ENCODE results near the gene GRHPR. TPM values are rescaled to one million over a fixed set of nuclear protein-coding genes. Genes with fewer than 3 reads are reported as not detected.

GRHPR gene
- total RNA-seq, 2 donors from 2014 or later, result 129 to 137 TPM

GRCh38 chr9:37453827-37454226, 31.3 kb downstream of the GRHPR start:
- no peak for TF ChIP-seq CTCF (IDR thresholded peaks at IDR 0.05)
- Histone ChIP-seq H3K27ac (no peak overlapping the region), H3K9me3 (peaks cover 0 to 3% of the 10 kb centered on the region in 2 donors), H3K27me3 (no peaks in the 10 kb centered on the region), H3K36me3 (peaks cover 10% of the 10 kb centered on the region), H3K4me3 (no peak overlapping the region), H3K4me1 (peaks cover 0 to 7% of the 10 kb centered on the region in 2 donors)
- DNase-seq (ENCODE audit: low spot score), result no peak

- Histone ChIP-seq H3K36me3 (peaks cover 10% of the 10 kb centered on the region), H3K9me3 (peaks cover 0 to 3% of the 10 kb centered on the region in 2 donors), H3K4me1 (peaks cover 0 to 7% of the 10 kb centered on the region in 2 donors), H3K4me3 (no peak overlapping the region), H3K27me3 (no peaks in the 10 kb centered on the region), H3K27ac (no peak overlapping the region)
- TF ChIP-seq CTCF (IDR thresholded peaks at IDR 0.05), result no peak
- DNase-seq (ENCODE audit: low spot score), result no peak
These were observed 31.7 kb downstream of the GRHPR start for GRCh38 chr9:37454238-37454637.

- Histone ChIP-seq H3K9me3 (peaks cover 0 to 3% of the 10 kb centered on the region in 2 donors), H3K27me3 (no peaks in the 10 kb centered on the region), H3K27ac (no peak overlapping the region), H3K4me1 (peaks cover 0 to 10% of the 10 kb centered on the region in 2 donors), H3K36me3 (peaks cover 10% of the 10 kb centered on the region), H3K4me3 (no peak overlapping the region)
- TF ChIP-seq CTCF (IDR thresholded peaks at IDR 0.05), result no peak
- DNase-seq (ENCODE audit: low spot score), result no peak
These were observed 33.6 kb downstream of the GRHPR start for GRCh38 chr9:37455884-37456647.

GRCh38 chr9:37456817-37457216, 34.3 kb downstream of the GRHPR start:
- Histone ChIP-seq H3K27me3 (no peaks in the 10 kb centered on the region), H3K36me3 (peaks cover 10% of the 10 kb centered on the region), H3K4me3 (no peak overlapping the region), H3K9me3 (peaks cover 0 to 3% of the 10 kb centered on the region in 2 donors), H3K4me1 (peaks cover 0 to 6% of the 10 kb centered on the region in 2 donors), H3K27ac (no peak overlapping the region)
- no peak for TF ChIP-seq CTCF (IDR thresholded peaks at IDR 0.05)
- no peak for DNase-seq (ENCODE audit: low spot score)

GRCh38 chr9:37464006-37464405, 41.5 kb downstream of the GRHPR start:
- H3K27me3 ChIP-seq, result no peaks in the 10 kb centered on the region
- no peaks in the 10 kb centered on the region for H3K36me3 ChIP-seq
- no peak for DNase-seq (ENCODE audit: low spot score)
- H3K27ac ChIP-seq, result peak overlapping the region; percentile 98 to 99
- H3K4me1 ChIP-seq, result peaks cover 0 to 35% of the 10 kb centered on the region in 2 donors
- peak overlapping the region; percentile 67 to 82 for H3K4me3 ChIP-seq
- H3K9me3 ChIP-seq, result no peaks in the 10 kb centered on the region
- TF ChIP-seq CTCF (IDR thresholded peaks at IDR 0.05), result no peak

Measured in right atrium auricular region (tissue), 2 donors.